NOMO-1 treated with DMSO at 0.1 percent for 48 hours (cell line): Measurements from ENCODE around the gene TCN2.
"Not testable (repeated sequence)": the region's sequence is repeated elsewhere in the genome, so short reads cannot be mapped to it uniquely, and the experiment has no call there.

Experiments used
- DNase-seq: peaks from one replicate; lab custom pipeline; 2025; ENCODE audit not compliant: unreplicated experiment; lab: John Stamatoyannopoulos, UW

The TCN2 gene

GRCh38 chr22:30575859-30576258 lies 31.1 kb upstream of the TCN2 start:
- DNase-seq = no peak

GRCh38 chr22:30578481-30578880 lies 28.5 kb upstream of the TCN2 start:
- no peak for DNase-seq

GRCh38 chr22:30580896-30581295 lies 26.1 kb upstream of the TCN2 start:
- no peak for DNase-seq

- DNase-seq = no peak
Observed at GRCh38 chr22:30582051-30582450, 24.9 kb upstream of the TCN2 start.

DNA sequence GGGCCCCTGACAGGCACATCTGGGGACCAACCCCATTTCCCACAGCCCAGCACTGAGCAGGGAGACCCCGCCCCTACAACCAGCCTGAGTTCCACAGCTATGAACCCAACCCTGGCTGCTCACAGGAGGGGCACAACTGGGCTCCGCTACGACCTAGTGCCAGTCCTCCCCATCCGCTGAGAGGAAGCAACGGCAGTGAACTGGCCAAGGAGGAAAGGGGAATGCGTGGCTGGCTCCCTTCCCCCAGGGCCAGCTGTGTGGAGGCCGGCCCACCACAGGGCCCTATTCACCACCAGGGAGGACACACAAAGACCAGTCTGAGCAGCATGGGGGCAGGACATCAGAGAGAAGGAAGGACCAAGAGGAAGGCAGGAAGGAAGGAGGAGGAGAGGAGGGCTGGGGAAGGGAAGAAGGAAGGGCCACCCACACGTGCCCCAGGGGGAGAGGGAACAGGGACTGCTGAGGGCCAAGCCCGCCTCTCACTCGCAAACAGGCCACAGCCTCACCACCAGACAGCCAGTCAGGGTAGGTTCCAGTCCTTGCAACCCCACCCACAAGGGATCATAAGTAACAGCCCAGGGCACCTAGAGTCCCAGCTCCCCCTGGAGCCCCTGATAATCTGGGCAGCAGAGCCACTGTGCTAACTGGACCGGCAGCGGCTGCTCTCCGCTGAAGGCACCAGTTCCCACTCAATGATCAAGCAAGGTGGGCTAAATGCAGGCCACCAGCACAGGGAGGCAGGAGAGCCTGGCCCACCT lies 24.0 kb upstream of the TCN2 start:
- no peak for DNase-seq

DNA sequence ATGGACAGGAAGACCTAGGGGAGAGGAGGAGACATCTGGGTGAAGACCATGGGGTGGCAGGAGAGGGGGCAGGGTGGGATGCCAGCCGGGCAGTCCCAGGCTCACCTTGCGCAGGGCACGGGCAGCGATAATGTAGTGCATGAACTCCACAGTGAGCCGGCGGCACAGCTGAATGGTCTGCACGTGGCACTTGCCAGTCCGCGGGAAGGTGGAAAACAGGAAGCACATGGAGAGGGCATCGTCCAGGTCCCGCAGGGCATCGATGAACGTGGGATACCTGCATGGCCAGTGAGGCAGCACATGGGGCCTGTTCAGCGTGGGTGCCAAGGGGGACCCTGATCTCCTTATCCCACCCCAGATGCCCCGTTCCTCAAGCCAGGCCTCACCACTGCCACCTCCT lies 22.5 kb upstream of the TCN2 start:
- DNase-seq = no peak

- no peak for DNase-seq
Observed at GRCh38 chr22:30586414-30586813, 20.6 kb upstream of the TCN2 start.

DNA sequence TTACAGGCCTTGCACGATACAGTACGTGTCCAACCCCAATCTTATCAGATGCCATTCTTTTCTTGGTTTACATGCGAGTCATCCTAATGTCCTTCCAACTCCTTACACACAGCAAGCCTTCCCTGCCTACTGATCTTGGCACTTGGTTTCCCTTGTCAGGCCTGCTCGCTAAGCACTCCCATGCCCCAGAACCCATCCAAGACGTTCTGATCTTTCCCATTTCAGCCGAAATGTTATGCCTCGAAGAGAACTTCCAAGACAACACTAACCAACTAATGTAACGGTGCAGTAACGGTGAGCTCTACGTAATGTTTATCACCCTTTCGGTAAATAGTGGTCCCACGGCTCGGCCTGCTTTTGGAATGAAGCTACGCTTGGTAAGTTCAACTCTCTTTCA lies 15.8 kb upstream of the TCN2 start:
- no peak for DNase-seq

DNA sequence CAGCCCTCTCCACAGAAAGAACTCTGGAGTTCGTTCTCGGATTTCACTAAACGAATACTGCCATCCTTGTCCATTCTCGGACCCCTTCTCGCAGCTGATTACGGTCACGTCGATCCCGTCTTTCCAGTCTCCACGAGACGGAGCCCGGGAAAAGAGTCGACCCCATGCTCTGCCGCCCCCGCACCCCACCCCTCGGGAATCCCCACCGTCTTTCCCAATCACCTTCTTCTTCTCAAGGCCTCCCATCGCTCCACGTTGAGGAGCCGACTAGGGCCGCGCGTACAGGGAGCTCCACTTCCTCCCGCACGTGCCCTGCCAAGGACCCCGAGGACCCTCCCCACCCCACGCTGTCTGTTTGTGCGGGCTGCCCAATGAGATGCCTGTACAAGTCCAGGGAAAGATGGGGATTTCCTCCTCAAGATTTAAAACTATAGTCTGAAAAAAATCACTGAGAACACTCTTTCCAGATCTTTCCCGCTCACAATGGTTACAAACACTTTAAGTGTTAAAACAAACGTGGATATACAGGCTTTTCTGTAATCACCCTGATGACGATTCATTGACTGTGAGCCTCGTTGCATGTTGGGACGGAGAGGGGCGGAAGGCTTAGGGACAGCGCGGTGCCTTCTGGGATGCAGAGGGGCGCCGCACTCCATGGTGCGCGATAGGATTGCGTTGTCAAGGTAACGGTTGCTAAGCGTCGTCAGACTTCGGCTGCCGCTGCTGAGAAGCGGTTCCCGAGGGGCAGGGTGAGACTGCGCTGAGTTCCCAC lies 15.2 kb upstream of the TCN2 start, which contains the start of gene PES1:
Gene PES1, minus strand, starts transcription at position 323 of the 772 bp plus-strand sequence. Its CDS starts 77 bp downstream, at position 246.
- DNase-seq = peak; percentile 98

- not testable (repeated sequence) for DNase-seq
Observed at GRCh38 chr22:30592360-30592713, 14.6 kb upstream of the TCN2 start.

- no peak for DNase-seq
Observed at GRCh38 chr22:30596199-30596598, 10.8 kb upstream of the TCN2 start.

DNA sequence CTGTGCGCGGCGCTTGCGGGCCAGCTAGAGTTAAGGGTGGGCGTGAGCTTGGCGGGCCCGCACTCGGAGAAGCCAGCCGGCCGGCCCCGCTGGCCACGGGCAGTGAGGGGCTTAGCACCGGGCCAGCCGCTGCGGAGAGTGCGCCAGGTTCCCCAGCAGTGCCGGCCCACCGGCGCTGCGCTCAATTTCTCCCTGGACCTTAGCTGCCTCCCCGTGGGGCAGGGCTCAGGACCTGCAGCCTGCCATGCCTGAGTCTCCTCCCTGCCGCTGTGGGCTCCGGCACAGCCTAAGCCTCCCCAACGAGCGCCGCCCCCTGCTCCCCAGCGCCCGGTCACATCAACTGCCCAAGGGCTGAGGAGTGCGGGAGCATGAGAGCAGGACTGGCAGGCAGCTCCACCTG lies 10.1 kb upstream of the TCN2 start:
- DNase-seq = no peak

DNA sequence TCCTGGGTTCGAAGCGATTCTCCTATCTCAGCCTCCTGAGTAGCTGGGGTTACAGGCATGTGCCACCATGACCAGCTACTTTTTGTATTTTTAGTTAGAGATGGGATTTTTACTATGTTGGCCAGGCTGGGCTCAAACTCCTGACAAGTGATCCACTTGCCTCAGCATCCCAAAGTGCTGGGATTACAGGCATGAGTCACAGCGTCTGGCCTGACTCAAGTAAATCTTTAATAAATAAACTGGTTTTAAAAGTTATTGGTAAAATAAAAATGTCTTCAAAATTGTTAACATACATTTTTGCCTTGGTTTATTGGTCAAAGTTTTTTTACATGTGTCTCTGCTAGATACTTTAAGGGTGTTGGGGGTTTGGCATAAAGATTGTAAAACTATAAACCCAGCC lies 8.0 kb upstream of the TCN2 start:
- no peak for DNase-seq

- DNase-seq = peak; percentile 59
Observed at GRCh38 chr22:30600921-30601320, 6.1 kb upstream of the TCN2 start.

GRCh38 chr22:30601464-30601863 lies 5.5 kb upstream of the TCN2 start:
- DNase-seq = no peak

GRCh38 chr22:30602049-30602448 lies 4.9 kb upstream of the TCN2 start:
- DNase-seq = peak; percentile 50

DNA sequence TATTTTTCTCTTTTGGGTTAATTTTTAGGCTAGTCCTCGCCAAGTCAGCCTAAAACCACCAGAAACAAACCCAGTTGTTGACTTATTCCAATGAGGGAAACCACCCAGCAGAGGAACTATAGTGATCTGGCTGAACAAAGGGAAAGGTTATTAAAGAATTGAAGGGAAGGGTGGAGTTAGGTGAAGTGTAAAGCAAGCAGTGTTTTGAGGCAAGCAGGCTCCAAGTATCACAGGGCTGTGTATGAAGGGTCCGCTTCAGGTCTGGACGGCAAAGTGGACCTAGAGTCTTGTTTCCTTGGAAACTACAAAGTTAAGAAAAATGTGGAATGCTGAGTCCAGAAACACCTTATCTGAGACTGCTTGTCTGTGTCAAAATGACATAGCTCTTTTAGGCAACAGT lies 3.2 kb upstream of the TCN2 start:
- no peak for DNase-seq

GRCh38 chr22:30604723-30605122 lies 2.3 kb upstream of the TCN2 start:
- DNase-seq = no peak

DNA sequence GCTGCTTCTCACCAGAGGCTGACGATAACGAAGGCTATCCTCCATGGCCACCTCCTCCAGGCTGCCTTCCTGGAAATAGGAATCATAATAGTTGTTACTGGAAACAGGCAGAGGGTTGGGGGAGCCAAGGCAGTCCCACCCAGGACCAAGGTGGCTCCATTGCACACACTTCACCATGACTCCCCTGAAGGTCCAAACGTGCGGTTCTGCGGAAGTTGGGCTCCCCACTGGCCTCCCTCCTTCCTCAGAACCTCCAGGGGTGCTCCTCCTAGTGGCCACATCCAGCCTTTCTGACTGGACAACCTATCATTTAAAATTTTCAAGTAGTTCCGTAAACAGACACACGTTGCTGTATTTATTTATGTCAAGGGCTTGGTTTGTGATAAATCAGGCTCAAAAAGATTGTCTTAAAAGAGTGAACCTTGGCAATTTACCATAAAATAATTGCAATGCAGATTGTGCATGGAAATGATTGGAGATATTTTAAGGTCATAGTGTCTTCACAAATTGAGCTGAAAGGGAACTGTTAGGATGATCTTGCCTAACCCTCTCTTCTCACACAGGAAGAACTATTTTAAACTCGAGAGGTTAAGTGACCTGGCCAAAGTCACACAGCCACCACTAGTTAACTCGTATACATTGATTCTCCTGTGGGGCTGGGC lies 1.4 kb upstream of the TCN2 start:
- peak; percentile 72 for DNase-seq

GRCh38 chr22:30607300-30607930 lies 441 bp downstream of the TCN2 start:
- DNase-seq = no peak

GRCh38 chr22:30607939-30608338 lies 965 bp downstream of the TCN2 start:
- no peak for DNase-seq
